ENCODE data around the gene MORC1.
"Not testable (repeated sequence)": the region's sequence is repeated elsewhere in the genome, so short reads cannot be mapped to it uniquely, and the experiment has no call there.

The MORC1 gene

DNA sequence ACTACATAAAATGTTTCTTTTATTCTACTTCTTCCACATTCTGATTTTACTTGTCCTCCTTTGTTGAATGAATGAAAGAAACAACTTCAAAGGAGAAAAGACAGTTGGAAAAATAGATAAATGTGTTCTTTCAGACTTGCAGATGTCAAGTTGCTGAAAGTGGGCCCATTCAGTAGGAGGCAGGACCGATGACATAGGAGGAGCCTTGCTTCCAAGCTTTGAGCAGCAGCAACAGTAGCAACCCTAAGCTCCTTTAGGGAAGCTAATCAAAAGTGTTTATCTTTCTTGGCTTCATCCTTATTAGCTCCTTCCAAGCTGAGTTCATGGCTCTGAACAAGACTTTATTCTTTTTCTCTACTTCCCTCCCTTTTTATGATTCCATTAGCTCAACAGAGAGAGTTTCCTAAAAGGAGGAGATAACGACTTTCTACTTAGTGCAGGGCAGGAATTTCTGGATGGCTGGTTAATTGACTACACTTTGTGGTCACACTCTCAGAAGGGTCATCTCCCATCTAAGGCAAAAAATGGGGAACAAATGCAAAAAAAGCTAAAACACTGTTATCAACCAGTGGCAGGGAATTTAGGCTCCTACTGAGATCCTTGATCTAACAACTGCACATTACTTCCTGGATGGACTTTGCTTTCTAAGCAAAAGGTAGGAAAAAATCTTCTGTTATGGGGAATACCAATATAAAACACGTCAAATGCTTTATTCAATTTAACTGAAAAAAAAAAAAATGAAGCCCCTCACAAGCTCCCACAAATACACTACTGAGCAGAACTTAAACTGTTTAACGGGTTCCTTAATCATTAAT is 4.8 kb downstream of the MORC1 start:
- no peak for DNase-seq (ENCODE audit: low spot score)

DNA sequence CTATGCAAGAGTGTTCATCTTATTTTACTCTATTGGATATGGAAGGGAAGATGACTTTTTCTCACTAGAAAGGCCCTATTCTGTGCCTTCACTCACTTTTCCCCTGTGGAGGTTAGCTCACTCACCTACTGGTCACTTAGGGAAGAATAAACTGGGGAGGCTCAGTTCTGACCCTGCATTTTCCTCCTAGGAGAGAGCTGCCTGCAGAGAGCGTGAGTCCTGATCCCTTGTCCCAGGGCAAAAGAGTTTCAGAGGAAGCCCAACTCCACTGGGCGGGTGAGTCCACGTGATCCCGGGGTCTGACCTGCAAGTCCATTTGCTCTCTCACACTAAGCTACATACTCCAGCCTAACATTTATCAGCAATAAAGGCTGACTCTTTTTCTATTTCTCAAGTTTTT is 8.4 kb downstream of the MORC1 start:
- no peak for DNase-seq (ENCODE audit: low spot score)

DNA sequence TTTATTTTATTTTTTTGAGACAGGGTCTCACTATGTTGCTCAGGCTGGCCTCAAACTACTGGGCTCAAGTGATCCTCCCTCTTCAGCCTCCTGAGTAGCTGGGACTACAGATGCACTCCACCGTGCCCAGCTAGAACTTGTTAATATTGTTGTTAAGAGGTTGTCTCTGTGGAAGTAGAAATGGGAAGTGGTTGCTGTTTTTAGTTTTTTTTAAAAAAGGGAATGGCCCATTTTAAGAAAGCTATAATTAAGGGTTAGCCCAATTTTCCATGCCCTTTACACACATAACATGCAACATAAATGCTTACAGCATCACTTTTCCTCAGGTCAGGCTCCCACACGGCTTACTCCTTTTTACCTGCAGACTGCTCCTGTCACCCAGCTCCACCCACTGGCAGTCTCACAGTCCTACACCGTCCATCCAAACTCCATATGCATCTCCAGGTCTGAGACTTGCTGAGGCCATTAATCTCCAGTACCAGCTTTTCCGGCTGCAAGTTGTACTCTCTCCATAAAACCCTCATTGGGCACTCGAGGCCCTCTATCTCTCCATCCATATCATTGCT is 19.8 kb downstream of the MORC1 start:
- DNase-seq (ENCODE audit: low spot score) = no peak

DNA sequence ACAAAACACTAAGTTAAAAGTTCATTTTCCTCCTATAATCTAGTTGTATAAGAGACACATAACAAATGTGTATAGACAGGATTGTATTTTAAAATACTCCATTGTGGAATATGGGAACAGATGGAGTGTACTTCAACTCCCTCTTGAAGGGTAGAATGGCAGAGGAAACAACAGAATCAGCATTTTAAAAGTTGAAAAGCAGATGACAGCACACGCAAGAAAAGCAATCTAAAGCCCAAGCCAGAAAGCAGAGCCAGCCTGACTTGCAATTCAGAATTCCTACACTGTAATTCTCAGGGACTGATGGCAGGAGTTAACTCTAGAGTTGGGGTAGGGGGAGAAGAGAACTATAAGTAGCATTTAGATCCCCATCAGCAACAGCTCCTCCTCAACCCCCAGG is 22.8 kb downstream of the MORC1 start:
- DNase-seq (ENCODE audit: low spot score) = no peak

DNA sequence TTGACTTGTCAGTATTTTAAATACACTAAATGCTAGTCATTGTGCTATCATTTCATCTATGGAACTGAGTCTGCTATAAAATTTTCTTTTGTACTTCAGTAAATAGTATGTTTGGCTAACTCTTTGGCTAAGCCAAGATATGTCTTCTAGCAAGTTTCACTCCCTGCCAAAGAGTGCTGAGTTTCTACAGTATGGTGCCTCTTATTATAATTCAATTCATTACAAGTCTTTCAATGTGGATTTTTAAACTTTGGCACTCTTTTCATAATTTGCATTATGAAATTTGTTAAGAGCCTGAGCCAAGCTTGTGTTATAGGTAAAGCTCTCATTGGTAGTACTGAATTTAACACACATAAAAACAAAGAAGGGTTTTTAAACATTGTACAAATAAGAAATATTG is 24.4 kb downstream of the MORC1 start:
- DNase-seq (ENCODE audit: low spot score) = no peak

DNA sequence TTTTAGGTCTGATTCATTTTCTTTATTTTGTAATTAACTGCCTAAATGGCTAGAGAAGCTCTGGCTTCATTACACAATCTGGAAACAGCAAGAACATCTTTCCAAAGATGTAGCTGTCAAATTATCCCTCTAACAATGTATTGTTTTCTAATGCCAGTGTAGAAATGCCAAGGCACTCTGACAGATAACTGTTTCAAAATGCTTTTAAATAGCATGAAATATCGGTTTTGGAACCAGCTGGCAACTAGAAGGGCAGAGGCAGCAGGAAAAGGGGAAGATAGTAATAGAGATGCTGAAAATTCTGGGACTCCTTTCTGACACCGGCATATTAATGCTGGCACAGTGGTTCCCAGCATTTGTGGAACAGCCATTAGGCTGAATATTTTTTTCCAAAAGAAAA is 26.1 kb downstream of the MORC1 start:
- DNase-seq (ENCODE audit: low spot score) = no peak

DNA sequence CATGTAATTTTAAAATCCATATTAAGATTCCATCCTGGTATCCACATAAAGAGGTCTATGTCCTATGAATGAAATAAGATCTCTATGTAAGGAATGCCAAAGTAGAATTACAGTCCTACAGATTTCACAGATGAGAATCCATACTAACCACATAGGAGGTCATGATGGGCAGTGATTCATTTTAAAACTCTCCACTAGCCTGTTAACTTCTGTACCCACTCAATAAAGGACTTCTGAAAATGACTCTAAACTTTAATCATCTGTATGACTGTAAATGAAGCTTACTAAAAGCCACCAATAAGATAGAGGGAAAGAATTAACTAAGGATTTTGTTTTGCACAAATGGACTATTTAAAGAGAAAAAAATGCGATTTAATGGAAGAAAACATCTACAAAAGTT is 28.7 kb downstream of the MORC1 start:
- DNase-seq (ENCODE audit: low spot score) = no peak

DNA sequence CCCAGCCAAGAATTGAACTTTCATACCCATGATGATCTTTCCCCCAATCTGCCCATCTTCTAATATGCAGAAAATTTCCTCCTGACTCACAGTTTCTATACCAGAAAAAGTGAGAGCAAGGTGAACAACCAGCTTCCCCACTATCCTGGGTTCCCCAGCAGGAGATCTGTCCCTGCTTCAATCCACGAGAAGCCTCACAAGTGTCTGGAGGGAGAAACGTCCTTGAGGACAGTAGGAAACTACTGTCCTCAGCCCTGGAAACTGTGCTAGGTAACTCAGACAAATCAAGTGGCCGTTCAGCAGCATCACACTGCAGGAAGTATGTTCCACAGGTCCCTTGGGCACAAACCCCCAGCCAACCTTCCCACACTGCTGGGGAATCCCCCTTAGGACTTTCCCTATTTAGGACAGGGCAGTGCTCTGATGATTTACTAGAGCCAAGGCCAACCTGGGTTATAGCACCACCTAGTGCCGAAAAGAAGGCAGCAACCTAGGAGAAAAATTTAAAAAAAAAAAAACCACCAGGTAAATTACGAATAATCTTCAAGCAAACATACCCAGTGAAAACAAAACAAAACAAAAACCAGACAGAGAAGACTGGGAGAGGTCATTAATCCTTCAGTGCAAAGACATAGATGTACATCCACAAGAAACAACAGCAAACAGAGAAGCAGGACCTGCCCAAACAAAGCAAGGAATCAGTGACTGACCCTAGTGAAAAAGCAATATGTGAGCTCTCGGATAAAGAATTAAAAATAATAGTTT is 36.0 kb downstream of the MORC1 start:
- DNase-seq (ENCODE audit: low spot score) = peak; percentile 13

DNA sequence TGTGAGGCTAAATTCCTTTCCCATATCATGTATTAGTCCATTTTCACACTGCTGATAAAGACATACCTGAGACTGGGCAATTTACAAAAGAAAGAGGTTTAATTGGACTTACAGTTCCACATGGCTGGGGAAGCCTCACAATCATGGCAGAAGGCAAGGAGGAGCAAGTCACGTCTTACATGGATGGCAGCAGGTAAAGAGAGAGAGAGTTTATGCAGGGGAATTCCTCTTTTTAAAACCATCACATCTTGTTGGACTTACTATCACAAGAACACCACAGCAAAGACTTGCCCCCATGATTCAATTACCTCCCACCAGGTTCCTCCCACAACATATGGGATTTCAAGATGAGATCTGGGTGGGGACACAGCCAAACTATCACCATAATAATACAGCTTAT is 37.8 kb downstream of the MORC1 start:
- DNase-seq (ENCODE audit: low spot score) = not testable (repeated sequence)

DNA sequence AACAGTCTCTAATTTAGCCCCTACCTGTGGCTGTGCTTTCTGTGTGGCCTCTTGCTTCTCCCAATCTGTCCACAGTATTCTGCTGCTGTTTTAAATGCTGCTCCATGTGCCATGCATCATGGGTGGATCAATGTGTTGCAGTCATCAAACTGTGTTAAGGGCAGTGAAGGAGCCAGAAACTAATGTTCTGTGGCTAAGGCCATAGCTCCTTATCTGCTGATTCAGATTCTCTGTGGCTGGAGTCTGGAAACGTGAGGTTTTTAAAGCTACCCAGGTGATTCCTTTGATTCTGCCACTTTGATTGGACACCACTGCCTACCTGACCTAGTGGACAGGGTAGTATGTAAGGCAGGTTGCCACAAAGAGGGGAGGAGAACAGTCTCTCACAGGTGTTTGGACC is 44.8 kb downstream of the MORC1 start:
- no peak for DNase-seq (ENCODE audit: low spot score)

DNA sequence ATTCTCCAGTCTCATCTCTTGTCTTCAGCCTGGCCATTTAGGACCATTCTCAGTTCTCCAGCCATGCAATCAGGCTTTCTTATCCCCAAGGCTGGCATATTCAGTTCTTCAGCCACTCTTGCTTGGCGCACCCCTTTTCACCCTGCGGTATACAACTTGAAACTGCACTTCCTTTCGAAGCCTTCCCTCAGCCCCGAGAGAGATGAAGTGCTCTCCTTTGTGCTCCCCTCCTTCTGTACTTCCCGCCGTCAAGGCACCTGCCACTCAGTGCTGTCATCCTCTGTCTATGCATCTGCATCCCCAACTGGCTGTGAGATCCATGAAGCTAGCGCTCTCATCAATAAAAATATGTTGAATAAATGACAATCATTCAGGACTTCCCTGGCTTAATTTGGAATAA is 45.7 kb downstream of the MORC1 start:
- DNase-seq (ENCODE audit: low spot score) = no peak

DNA sequence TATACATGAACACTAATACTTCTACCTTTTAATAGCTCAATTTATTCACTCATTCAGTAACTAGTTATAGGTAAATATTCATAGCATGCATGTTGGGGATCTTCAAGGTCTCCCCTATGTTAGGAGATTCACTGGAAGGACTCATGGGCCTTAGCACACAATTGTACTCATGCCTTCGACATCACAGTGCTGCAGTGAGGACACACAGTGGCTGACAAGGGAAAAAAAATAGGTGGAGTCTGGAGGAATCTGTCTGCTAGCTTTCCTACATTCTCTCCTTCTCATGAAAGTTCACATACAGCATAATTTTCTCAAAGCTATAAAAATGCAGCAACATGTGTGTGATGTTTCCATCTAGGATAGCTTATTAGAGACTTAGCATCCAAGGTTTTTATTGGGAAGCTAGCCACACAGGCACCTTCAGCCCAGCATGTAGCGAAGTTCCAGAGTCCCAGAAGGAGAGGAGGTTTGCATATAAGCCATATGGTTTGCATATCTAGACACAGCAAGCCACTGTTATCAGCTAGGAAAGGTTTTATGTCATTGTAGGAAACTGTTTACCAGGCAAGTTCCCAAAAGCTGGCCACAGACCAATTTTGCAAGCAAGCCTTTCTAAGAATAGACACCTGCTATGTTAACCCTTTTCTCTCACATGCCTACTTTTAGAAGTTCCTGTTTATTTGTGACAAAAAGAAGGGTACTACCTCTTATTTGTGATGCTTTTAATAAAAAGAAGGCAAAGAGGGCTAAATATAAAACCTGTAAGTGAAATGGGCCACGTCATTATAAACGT is 46.4 kb downstream of the MORC1 start:
- DNase-seq (ENCODE audit: low spot score) = no peak

DNA sequence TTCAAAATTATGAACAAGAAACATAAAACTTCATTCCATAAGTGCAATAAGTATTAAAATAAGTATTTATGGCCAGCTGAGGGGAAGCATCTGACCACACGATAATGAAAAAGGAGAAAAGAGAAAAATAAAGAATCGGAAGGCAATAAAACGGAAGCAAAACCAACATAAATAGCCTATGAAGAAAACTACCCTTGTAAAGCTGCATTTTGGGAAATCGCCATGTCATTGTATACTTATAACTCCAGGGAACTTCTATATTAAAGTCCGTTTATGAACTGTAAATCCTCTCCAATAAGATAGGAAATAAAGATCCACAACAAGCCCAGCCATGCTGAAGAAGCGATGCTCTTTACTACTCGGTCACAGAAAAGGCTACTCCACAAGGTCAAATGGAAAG is 47.7 kb downstream of the MORC1 start:
- DNase-seq (ENCODE audit: low spot score) = no peak

DNA sequence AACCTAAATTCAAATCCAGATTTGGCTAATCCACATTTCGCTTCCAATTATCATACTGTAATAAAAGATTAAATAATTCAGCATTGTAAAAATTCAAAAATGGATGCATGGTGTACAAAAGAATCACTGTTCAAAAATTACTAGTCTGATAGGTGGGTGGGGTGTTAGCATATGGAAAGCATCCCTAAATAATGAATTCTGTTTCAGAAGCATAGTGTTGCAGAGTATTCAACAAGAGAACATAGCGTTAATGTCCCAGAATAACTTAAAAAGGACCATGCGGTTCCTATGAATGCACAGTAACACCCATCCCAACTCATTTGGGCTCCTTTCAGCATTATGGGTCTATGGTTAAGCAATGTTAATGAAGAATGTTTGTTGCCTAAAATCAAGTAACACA is 51.1 kb downstream of the MORC1 start:
- DNase-seq (ENCODE audit: low spot score) = no peak

DNA sequence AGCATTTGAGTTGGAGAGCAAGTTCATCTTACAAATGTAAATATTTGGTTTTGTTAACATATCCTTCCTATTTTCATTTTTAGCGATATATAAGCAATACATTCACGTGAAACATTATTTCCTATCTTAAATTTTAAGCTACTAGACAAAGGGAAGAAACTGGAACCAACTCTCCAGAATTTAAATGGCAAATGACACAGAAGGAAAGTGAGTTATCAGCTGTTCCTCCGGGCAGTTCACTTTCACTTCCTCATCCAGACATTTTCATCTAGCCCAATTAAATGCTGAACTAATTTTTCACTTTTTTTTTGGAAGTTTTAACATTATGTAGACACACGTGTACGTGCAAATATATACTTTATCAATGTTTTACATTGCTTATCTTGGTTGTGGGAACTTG is 58.7 kb downstream of the MORC1 start:
- DNase-seq (ENCODE audit: low spot score) = no peak

DNA sequence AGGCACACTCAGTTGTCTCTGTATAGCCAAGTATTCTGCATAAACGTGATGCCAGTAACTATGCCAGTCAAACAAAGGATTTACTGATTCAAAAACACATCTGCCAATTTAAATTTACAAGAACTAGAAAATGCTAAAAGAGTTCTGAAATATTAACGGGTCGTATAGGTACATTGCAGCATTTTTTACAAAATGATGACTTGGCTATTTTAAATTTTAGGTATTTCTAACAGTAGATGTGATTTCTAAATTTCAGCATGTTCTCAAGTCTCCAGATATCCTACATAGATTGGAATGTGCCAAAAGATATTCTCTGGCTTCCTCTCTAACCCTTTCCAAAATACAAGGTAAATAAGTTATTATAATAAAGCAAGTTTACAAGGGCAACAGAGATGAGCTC is 60.3 kb downstream of the MORC1 start:
- no peak for DNase-seq (ENCODE audit: low spot score)

DNA sequence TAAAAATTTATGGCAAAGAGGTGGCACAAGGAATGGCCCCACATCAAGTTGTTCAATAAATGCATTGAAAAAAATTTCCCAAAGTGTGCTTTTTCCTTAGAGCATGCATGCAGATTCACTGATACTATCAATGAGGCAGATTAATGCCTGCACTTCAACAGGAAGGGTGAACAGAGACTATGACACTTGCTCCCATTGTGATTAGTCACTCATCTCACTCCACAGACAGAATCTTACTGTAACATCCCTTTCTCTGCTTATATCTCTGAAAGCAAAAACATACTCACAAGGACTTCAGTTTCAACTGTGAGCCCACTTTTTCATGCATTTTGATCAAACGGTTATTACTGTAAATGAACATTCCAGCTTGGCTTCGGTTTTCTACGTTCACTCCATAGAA is 60.9 kb downstream of the MORC1 start:
- DNase-seq (ENCODE audit: low spot score) = no peak

DNA sequence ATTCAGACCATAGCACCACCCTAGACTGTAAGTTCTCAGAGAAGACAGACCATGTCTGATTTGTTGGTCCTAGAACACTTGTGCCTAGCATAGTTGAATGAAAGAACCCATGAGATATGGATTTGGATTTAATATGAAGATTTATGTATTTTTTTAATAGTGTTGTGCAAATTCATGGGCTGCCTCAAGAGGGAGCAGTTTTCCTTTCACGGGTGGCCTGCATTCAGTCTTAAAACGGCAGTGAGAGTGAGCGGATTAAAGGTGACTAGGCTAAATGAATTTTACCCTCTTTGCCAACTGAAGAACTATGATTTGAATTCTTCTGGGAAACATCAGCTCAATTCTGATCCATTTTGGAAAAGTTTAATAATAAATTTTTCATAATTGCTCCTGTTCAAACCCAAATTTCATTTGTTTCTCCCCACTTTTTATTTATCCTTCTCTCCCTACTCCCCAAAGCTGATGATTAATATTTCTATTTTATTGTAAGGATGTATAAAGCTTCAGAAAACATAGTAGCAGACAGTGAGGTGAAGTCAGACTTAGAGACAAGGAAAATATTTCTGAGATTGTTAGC is 67.3 kb downstream of the MORC1 start:
- no peak for DNase-seq (ENCODE audit: low spot score)

DNA sequence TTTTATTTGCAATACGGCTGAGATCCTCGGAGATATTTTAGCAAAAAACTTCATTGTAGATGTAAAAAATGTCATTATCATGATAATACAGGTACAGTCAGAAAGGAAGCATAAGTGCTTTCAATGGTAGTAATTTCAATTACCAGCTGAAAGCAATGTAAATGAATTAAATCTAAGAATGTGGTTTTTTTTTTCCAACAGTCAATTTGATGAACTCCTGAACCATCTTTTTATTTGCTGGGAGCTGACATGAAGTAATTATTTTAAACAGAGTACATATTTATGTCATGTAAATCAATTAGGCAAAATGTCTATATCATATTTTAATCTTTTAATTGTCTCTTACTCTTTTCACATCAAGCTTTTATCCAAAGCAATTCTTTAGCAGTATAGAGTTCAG is 70.6 kb downstream of the MORC1 start:
- no peak for DNase-seq (ENCODE audit: low spot score)

DNA sequence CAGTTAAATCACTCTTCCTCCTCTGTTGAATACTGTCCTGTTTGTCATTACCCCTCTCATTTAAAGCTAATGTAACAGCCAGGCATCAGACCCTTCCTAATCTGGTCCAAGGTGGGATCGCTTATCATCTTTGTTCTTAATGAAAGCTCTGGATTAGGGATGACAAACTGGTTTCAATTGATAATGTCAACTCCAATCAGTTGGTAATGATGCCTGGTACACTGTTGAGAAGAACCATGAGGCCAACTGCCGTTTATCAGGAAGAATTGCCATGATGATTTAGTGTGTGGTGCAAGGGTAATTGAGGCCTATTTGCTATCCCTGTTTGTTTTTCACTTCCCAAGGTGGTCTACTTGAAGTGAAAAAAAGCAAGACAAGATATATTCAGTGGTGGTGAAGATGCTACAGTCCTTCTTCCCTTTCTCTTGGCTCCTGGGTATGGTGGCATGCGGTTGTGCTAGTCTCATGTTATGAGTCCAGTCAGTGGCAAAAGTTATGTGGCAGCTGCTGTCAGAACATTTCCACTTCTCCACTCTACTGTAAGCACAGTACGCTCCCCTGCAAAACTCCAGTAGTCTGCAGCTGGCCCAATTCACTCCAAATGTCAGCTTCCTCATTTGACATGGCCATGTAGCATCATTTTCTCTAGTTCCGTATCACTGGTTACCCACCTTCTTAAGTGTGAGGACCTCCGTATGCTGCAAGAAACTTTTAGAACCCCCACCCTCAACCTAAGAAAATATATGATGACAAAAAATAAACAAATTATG is 72.5 kb downstream of the MORC1 start:
- no peak for DNase-seq (ENCODE audit: low spot score)

DNA sequence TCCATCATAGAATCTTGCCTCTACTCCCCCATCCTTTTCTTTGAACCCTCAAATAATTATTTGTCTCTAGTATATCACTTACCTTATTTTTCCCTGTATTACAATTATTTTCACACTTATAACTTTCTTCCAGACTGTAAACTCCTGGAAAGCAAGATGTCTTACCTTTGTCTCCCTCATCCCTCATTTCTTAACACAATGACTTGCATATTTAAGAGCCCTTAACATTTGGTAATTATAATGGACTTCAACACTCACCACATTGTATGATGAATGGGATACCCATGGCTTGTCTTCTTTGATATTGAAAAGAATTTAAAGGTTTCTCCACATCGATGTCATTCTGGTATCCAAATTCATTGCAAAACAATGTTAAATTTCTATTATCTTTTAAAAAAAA is 82.9 kb downstream of the MORC1 start:
- DNase-seq (ENCODE audit: low spot score) = no peak

Measured in AG08395 (cell line).